ENCODE results near the gene SYT13. TPM values are rescaled to one million over a fixed set of nuclear protein-coding genes. Genes with fewer than 3 reads are reported as not detected.

SYT13 gene
- polyA plus RNA-seq, 1 donor (not counting 4 experiments of a cell fraction or from before 2014, with no cell fraction given) = not detected

DNA sequence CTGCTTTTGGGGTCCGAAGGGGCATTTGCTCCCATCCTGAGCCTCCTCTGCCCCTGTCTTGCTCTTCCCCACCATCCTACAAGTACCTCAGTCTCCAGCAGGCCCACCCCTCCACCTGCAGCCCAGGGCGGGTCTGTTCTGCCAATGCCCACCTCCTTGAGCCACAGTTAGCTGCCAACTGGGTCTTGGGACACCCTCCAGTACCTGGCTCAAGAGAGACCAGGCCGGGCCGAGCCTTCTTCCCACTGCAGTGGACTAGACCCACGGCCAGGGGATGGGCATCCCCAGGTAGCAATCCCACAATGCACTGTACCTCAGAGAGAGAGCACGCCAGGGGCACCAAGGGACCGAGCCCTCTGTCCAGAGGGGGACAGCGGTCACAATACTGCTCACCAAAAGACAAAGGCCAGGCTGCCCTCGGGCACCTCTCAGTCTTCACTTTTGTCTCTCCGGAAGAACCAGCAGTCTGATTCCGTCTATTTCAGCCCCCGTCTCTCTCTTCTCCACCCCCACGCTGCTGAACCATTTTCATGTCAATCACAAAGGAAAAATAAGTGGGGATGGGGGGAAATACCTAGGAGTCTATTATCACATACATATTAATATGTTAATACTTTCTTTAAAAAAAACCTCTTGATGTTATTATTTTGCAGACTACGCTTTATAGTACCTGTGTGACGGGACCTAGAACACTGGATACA is 51.7 kb downstream of the SYT13 start:
- Histone ChIP-seq H3K27ac (ENCODE audit: control insufficient read depth, insufficient read depth, low read length) (no peak overlapping the region), H3K9ac (ENCODE audit: control insufficient read depth, extremely low read depth, insufficient read depth, low read length) (no peak overlapping the region), H2AFZ (ENCODE audit: control insufficient read depth, low read length) (no peak overlapping the region), H3K79me2 (ENCODE audit: control insufficient read depth, insufficient read depth, low read length) (no peaks in the 10 kb centered on the region), H3K27me3 (ENCODE audit: control insufficient read depth, extremely low read depth, insufficient read depth, low read length) (no peaks in the 10 kb centered on the region), H3K9me1 (ENCODE audit: control insufficient read depth, extremely low read depth, insufficient read depth, low read length) (no peaks in the 10 kb centered on the region), H4K20me1 (ENCODE audit: control insufficient read depth, extremely low read depth, insufficient read depth, low read length) (no peaks in the 10 kb centered on the region), H3K4me2 (ENCODE audit: control insufficient read depth, extremely low read depth, insufficient read depth, low read depth, low read length) (no peak overlapping the region), H3K36me3 (ENCODE audit: control insufficient read depth in 2 of 2, extremely low read depth in 1 of 2, insufficient read depth in 2 of 2, low read length in 2 of 2) (no peaks in the 10 kb centered on the region), H3K4me1 (ENCODE audit: control insufficient read depth, extremely low read depth, insufficient read depth, low read length) (no peaks in the 10 kb centered on the region), H3K9me3 (ENCODE audit: control insufficient read depth, low read depth, low read length) (no peaks in the 10 kb centered on the region), H3K4me3 (ENCODE audit: control insufficient read depth in 2 of 3, extremely low read depth in 1 of 3, insufficient read depth in 2 of 3, low read depth in 1 of 3, low read length in 3 of 3) (no peak overlapping the region)
- TF ChIP-seq EZH2 (IDR thresholded peaks at IDR 0.05; ENCODE audit: low read length) = no peak
- TF ChIP-seq, protein P1, sequence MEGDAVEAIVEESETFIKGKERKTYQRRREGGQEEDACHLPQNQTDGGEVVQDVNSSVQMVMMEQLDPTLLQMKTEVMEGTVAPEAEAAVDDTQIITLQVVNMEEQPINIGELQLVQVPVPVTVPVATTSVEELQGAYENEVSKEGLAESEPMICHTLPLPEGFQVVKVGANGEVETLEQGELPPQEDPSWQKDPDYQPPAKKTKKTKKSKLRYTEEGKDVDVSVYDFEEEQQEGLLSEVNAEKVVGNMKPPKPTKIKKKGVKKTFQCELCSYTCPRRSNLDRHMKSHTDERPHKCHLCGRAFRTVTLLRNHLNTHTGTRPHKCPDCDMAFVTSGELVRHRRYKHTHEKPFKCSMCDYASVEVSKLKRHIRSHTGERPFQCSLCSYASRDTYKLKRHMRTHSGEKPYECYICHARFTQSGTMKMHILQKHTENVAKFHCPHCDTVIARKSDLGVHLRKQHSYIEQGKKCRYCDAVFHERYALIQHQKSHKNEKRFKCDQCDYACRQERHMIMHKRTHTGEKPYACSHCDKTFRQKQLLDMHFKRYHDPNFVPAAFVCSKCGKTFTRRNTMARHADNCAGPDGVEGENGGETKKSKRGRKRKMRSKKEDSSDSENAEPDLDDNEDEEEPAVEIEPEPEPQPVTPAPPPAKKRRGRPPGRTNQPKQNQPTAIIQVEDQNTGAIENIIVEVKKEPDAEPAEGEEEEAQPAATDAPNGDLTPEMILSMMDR (optimal IDR thresholded peaks at IDR 0.05 in 1 of 3, IDR thresholded peaks at IDR 0.05 in 1 of 3, conservative IDR thresholded peaks at IDR 0.05 in 1 of 3; ENCODE audit: extremely low read depth in 1 of 3, insufficient read depth in 2 of 3, low read length in 3 of 3) = no peak
- dilution Hi-C loops (cut with MboI; ENCODE audit: extremely low pct_ligation_motif_present, low sequenced_read_pairs) = no loop called here
- FAIRE-seq (no peak), DNase-seq (ENCODE audit: low read depth, low spot score) (no peak)

DNA sequence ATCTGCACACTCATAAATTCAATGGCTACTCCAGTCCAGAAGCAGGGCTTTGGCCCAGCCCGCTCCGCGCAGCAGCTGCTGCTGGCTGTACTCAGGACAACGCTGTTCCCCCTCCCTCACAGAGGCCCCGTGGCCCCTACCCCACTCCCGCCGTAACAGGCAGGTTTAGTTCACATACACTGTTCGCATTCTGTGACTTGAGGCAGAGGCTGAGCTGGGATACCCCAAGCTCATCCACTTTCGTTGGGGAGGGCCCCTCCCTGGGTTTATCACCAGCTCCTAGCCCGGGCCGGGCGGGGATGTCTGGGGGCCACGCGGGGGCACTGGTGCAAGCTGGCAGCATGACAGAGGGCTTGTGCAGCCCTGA is 52.4 kb downstream of the SYT13 start:
- DNase-seq (ENCODE audit: low read depth, low spot score) = no peak
- Histone ChIP-seq H3K9ac (ENCODE audit: control insufficient read depth, extremely low read depth, insufficient read depth, low read length) (no peak overlapping the region), H2AFZ (ENCODE audit: control insufficient read depth, low read length) (no peak overlapping the region), H4K20me1 (ENCODE audit: control insufficient read depth, extremely low read depth, insufficient read depth, low read length) (no peaks in the 10 kb centered on the region), H3K4me2 (ENCODE audit: control insufficient read depth, extremely low read depth, insufficient read depth, low read depth, low read length) (no peak overlapping the region), H3K4me1 (ENCODE audit: control insufficient read depth, extremely low read depth, insufficient read depth, low read length) (no peaks in the 10 kb centered on the region), H3K9me3 (ENCODE audit: control insufficient read depth, low read depth, low read length) (no peaks in the 10 kb centered on the region), H3K79me2 (ENCODE audit: control insufficient read depth, insufficient read depth, low read length) (no peaks in the 10 kb centered on the region), H3K27me3 (ENCODE audit: control insufficient read depth, extremely low read depth, insufficient read depth, low read length) (no peaks in the 10 kb centered on the region), H3K9me1 (ENCODE audit: control insufficient read depth, extremely low read depth, insufficient read depth, low read length) (no peaks in the 10 kb centered on the region), H3K4me3 (ENCODE audit: control insufficient read depth in 2 of 3, extremely low read depth in 1 of 3, insufficient read depth in 2 of 3, low read depth in 1 of 3, low read length in 3 of 3) (no peak overlapping the region), H3K27ac (ENCODE audit: control insufficient read depth, insufficient read depth, low read length) (no peak overlapping the region), H3K36me3 (ENCODE audit: control insufficient read depth in 2 of 2, extremely low read depth in 1 of 2, insufficient read depth in 2 of 2, low read length in 2 of 2) (no peaks in the 10 kb centered on the region)
- TF ChIP-seq, protein P1 (optimal IDR thresholded peaks at IDR 0.05 in 1 of 3, IDR thresholded peaks at IDR 0.05 in 1 of 3, conservative IDR thresholded peaks at IDR 0.05 in 1 of 3; ENCODE audit: extremely low read depth in 1 of 3, insufficient read depth in 2 of 3, low read length in 3 of 3) = no peak
- TF ChIP-seq EZH2 (IDR thresholded peaks at IDR 0.05; ENCODE audit: low read length) = no peak
- dilution Hi-C loops (cut with MboI; ENCODE audit: extremely low pct_ligation_motif_present, low sequenced_read_pairs) = no loop called here
- no peak for FAIRE-seq

All from keratinocyte (primary cell).